Measurements from ENCODE around the gene NT5M. TPM values are rescaled to one million over a fixed set of nuclear protein-coding genes. Genes with fewer than 3 reads are reported as not detected.
A peak's percentile ranks its signal among the peaks of the same experiment; 100 is the strongest.

The NT5M gene
- polyA plus RNA-seq, 3 donors, result 0.23 to 0.57 (median 0.25) TPM

- Histone ChIP-seq H3K36me3 (replicated peaks in 1 of 2; ENCODE audit: control insufficient read depth in 1 of 2, insufficient read depth in 2 of 2, low read length in 2 of 2) (no peaks in the 10 kb centered on the region), H3K79me2 (ENCODE audit: insufficient read depth, low read length) (no peaks in the 10 kb centered on the region), H3K4me3 (replicated peaks in 1 of 3; ENCODE audit: low read depth in 2 of 3, low read length in 3 of 3) (no peak overlapping the region), H3K27ac (ENCODE audit: low read depth in 1 of 2, low read length in 2 of 2) (no peak overlapping the region), H3K9me3 (replicated peaks in 1 of 2; ENCODE audit: control insufficient read depth in 1 of 2, insufficient read depth in 1 of 2, low read length in 2 of 2) (no peaks in the 10 kb centered on the region), H2AFZ (ENCODE audit: insufficient read depth, low read depth, low read length, poor library complexity, severe bottlenecking) (no peak overlapping the region), H4K20me1 (ENCODE audit: insufficient read depth, low read length) (no peaks in the 10 kb centered on the region), H3K27me3 (ENCODE audit: control insufficient read depth in 2 of 2, insufficient read depth in 2 of 2, low read length in 2 of 2) (no peaks in the 10 kb centered on the region), H3K4me2 (replicated peaks; ENCODE audit: extremely low read depth, low read length, poor library complexity, severe bottlenecking) (no peak overlapping the region), H3K9ac (ENCODE audit: insufficient read depth, low read length, poor library complexity, severe bottlenecking) (no peak overlapping the region), H3K4me1 (ENCODE audit: control insufficient read depth in 1 of 2, insufficient read depth in 2 of 2, low read length in 2 of 2) (peaks cover 2 to 3% of the 10 kb centered on the region in 2 donors)
- Mint-ChIP-seq H3K27me3 (ENCODE audit: low read depth in 3 of 3) (peaks cover 0 to 1% (median 0%) of the 10 kb centered on the region in 3 donors), H3K36me3 (no peaks in the 10 kb centered on the region), H3K4me3 (no peak overlapping the region), H3K9me3 (no peaks in the 10 kb centered on the region), H3K4me1 (peaks cover 2% of the 10 kb centered on the region), H3K27ac (peak overlapping the region in 1 of 7 donors; percentile 30)
- DNase-seq, result no peak
- intact Hi-C loops (cut with micrococcal nuclease), result no loop called here
- no peak for TF ChIP-seq CTCF (IDR thresholded peaks at IDR 0.05)
- WGBS (ENCODE audit: insufficient coverage), result 88% methylated on average over 32 of the region's 35 CpGs
These were observed 49.0 kb downstream of the NT5M start for GRCh38 chr17:17351901-17352781.

- 83% methylated on average over 10 of the region's 14 CpGs for WGBS (ENCODE audit: insufficient coverage)
- Histone ChIP-seq H3K36me3 (replicated peaks in 1 of 2; ENCODE audit: control insufficient read depth in 1 of 2, insufficient read depth in 2 of 2, low read length in 2 of 2) (no peaks in the 10 kb centered on the region), H4K20me1 (ENCODE audit: insufficient read depth, low read length) (no peaks in the 10 kb centered on the region), H2AFZ (ENCODE audit: insufficient read depth, low read depth, low read length, poor library complexity, severe bottlenecking) (no peak overlapping the region), H3K4me1 (ENCODE audit: control insufficient read depth in 1 of 2, insufficient read depth in 2 of 2, low read length in 2 of 2) (peaks cover 2 to 3% of the 10 kb centered on the region in 2 donors), H3K27ac (ENCODE audit: low read depth in 1 of 2, low read length in 2 of 2) (no peak overlapping the region), H3K4me3 (replicated peaks in 1 of 3; ENCODE audit: low read depth in 2 of 3, low read length in 3 of 3) (no peak overlapping the region), H3K9me3 (replicated peaks in 1 of 2; ENCODE audit: control insufficient read depth in 1 of 2, insufficient read depth in 1 of 2, low read length in 2 of 2) (no peaks in the 10 kb centered on the region), H3K9ac (ENCODE audit: insufficient read depth, low read length, poor library complexity, severe bottlenecking) (no peak overlapping the region), H3K4me2 (replicated peaks; ENCODE audit: extremely low read depth, low read length, poor library complexity, severe bottlenecking) (no peak overlapping the region), H3K79me2 (ENCODE audit: insufficient read depth, low read length) (no peaks in the 10 kb centered on the region), H3K27me3 (ENCODE audit: control insufficient read depth in 2 of 2, insufficient read depth in 2 of 2, low read length in 2 of 2) (no peaks in the 10 kb centered on the region)
- Mint-ChIP-seq H3K9me3 (no peaks in the 10 kb centered on the region), H3K4me3 (no peak overlapping the region), H3K27ac (no peak overlapping the region), H3K27me3 (ENCODE audit: low read depth in 3 of 3) (peaks cover 0 to 1% (median 0%) of the 10 kb centered on the region in 3 donors), H3K4me1 (peaks cover 2% of the 10 kb centered on the region), H3K36me3 (no peaks in the 10 kb centered on the region)
- no peak for DNase-seq
- TF ChIP-seq CTCF (IDR thresholded peaks at IDR 0.05), result no peak
- intact Hi-C loops (cut with micrococcal nuclease), result no loop called here
These were observed 49.9 kb downstream of the NT5M start for GRCh38 chr17:17352836-17353624.
